SU-DHL-6 (cell line): ENCODE results near the gene ADGRD2.

Experiments used
- EZH2phosphoT487 ChIP-seq: fragments of 200-600 bp; sonication (generic), shearing (Covaris generic); conservative IDR thresholded peaks from 2 replicates; pipeline ENCODE4 v1.6.1; 2018; ENCODE audit warnings: mild to moderate bottlenecking, antibody characterized with exemption, low read length, moderate library complexity, mixed read lengths
- TF ChIP-seq, protein P1 (sequence below): fragments of 200-600 bp; sonication (generic); IDR thresholded peaks from one replicate; pipeline ENCODE4 v1.5.1; 2017; ENCODE audit warnings: antibody characterized with exemption, mild to moderate bottlenecking, low read length, moderate library complexity; ENCODE audit not compliant: insufficient read depth, poor library complexity, severe bottlenecking

- TF ChIP-seq, protein P1, sequence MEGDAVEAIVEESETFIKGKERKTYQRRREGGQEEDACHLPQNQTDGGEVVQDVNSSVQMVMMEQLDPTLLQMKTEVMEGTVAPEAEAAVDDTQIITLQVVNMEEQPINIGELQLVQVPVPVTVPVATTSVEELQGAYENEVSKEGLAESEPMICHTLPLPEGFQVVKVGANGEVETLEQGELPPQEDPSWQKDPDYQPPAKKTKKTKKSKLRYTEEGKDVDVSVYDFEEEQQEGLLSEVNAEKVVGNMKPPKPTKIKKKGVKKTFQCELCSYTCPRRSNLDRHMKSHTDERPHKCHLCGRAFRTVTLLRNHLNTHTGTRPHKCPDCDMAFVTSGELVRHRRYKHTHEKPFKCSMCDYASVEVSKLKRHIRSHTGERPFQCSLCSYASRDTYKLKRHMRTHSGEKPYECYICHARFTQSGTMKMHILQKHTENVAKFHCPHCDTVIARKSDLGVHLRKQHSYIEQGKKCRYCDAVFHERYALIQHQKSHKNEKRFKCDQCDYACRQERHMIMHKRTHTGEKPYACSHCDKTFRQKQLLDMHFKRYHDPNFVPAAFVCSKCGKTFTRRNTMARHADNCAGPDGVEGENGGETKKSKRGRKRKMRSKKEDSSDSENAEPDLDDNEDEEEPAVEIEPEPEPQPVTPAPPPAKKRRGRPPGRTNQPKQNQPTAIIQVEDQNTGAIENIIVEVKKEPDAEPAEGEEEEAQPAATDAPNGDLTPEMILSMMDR: no peak
- no peak for TF ChIP-seq EZH2phosphoT487
These were observed 7.0 kb downstream of the ADGRD2 start for GRCh38 chr9:124457079-124457886.
